Endothelial cell of umbilical vein (primary cell): ENCODE results near the gene SLIT1. TPM values are rescaled to one million over a fixed set of nuclear protein-coding genes. Genes with fewer than 3 reads are reported as not detected.

Experiments used
- BruUV-seq: library from RNA; stranded (reverse); fragments of 400-500 nt; replicated peaks from 2 replicates; lab custom pipeline; 2021; lab: Mats Ljungman, UMichigan
- CTCF ChIA-PET: fragments of 300-600, 350-600 bp; sonication (Branson Sonifier 250); formaldehyde crosslinking; loops from one replicate; lab custom pipeline; 2021; ENCODE audit warnings: antibody characterized with exemption, inconsistent platforms; lab: Charles Lee
- POLR2A ChIA-PET: fragments of 300-600, 350-600 bp; sonication (Branson Sonifier 250); formaldehyde crosslinking; loops from one replicate; lab custom pipeline; 2021; ENCODE audit warnings: antibody characterized with exemption, inconsistent platforms; lab: Charles Lee
- DNase-seq: peaks from one replicate; pipeline ENCODE4 v3.0.0-alpha.2; 2011; ENCODE audit warnings: low read depth, low spot score
- FAIRE-seq: peaks from 2 replicates; lab custom pipeline; 2011; peaks lifted over from hg19 to GRCh38; lab: Jason Lieb, UNC
- H2AFZ ChIP-seq: 2 replicates; pipeline ENCODE4 v1.6.0; 2012; ENCODE audit warnings: low read depth, low read length, control low read depth, inconsistent platforms
- H3K27ac ChIP-seq: 2 replicates; pipeline ENCODE4 v1.5.1; 2011; ENCODE audit warnings: low read depth, mild to moderate bottlenecking, control low read depth, low read length, moderate library complexity; ENCODE audit not compliant: insufficient read depth
- H3K27me3 ChIP-seq, 2 experiments: 2 replicates each; pipeline versions ENCODE4 v1.6.0 to v1.6.1; 2011; ENCODE audit warnings: low read length in 2 of 2, mixed read lengths in 1 of 2; ENCODE audit not compliant: control insufficient read depth in 2 of 2, insufficient read depth in 2 of 2
- H3K36me3 ChIP-seq, 2 experiments: 2 replicates in 1 of 2; 3 replicates in 1 of 2; pipeline ENCODE4 v1.5.1; 2011; ENCODE audit warnings: low read length in 2 of 2, mild to moderate bottlenecking in 1 of 2, moderate library complexity in 1 of 2; ENCODE audit not compliant: control insufficient read depth in 2 of 2, insufficient read depth in 2 of 2; ENCODE audit errors: extremely low read depth in 1 of 2
- H3K4me1 ChIP-seq: 3 replicates; pipeline ENCODE4 v1.5.1; 2011; ENCODE audit warnings: mild to moderate bottlenecking, low read length; ENCODE audit not compliant: control insufficient read depth, insufficient read depth; ENCODE audit errors: extremely low read depth
- H3K4me2 ChIP-seq: 2 replicates; pipeline ENCODE4 v1.6.1; 2011; ENCODE audit warnings: low read length, control low read depth, mixed read lengths; ENCODE audit not compliant: insufficient read depth
- H3K4me3 ChIP-seq, 3 experiments: fragments of 200-600 bp in 1 of 3; sonication (generic), shearing (Covaris generic) in 1 of 3; replicated peaks in 1 of 3; 2 replicates each; pipeline ENCODE4 v1.5.1; 2011 to 2016; ENCODE audit warnings: control low read depth in 3 of 3, low read length in 3 of 3, mild to moderate bottlenecking in 2 of 3, inconsistent platforms in 1 of 3, low read depth in 1 of 3, moderate library complexity in 1 of 3; ENCODE audit not compliant: insufficient read depth in 1 of 3
- H3K79me2 ChIP-seq: 2 replicates; pipeline ENCODE4 v1.6.0; 2012; ENCODE audit warnings: low read length, inconsistent platforms; ENCODE audit not compliant: control insufficient read depth, insufficient read depth
- H3K9ac ChIP-seq: replicated peaks from 2 replicates; pipeline ENCODE3; 2011; ENCODE audit warnings: low read length, control low read depth; ENCODE audit not compliant: insufficient read depth; ENCODE audit errors: extremely low read depth
- H3K9me1 ChIP-seq: replicated peaks from 3 replicates; pipeline ENCODE4 v1.6.0; 2011; ENCODE audit warnings: mild to moderate bottlenecking, low read length; ENCODE audit not compliant: control insufficient read depth, insufficient read depth; ENCODE audit errors: extremely low read depth
- H3K9me3 ChIP-seq: replicated peaks from 2 replicates; pipeline ENCODE4 v1.5.1; 2012; ENCODE audit warnings: low read length, inconsistent platforms; ENCODE audit not compliant: control insufficient read depth, insufficient read depth
- H4K20me1 ChIP-seq: replicated peaks from 2 replicates; pipeline ENCODE3; 2011; ENCODE audit warnings: mild to moderate bottlenecking, low read length; ENCODE audit not compliant: control insufficient read depth, insufficient read depth; ENCODE audit errors: extremely low read depth
- CTCF ChIP-seq, 2 donors: IDR thresholded peaks; 1 replicate in 1 of 2; 2 replicates in 1 of 2; pipeline ENCODE4 v1.5.1; 2011; ENCODE audit warnings: low read length in 2 of 2, mild to moderate bottlenecking in 2 of 2, moderate library complexity in 2 of 2, control low read depth in 1 of 2, inconsistent platforms in 1 of 2, low read depth in 1 of 2; ENCODE audit not compliant: insufficient read depth in 1 of 2; ENCODE audit errors: extremely low read depth in 1 of 2
- EZH2 ChIP-seq: IDR thresholded peaks from 2 replicates; pipeline ENCODE4 v1.6.1; 2012; ENCODE audit warnings: borderline replicate concordance, low read depth, mild to moderate bottlenecking, moderate library complexity, low read length, inconsistent platforms; ENCODE audit not compliant: severe bottlenecking
- GATA2 ChIP-seq: IDR thresholded peaks from 2 replicates; pipeline ENCODE4 v1.7.0; 2011; ENCODE audit warnings: low read depth, mild to moderate bottlenecking, moderate library complexity, mixed read lengths, low read length; ENCODE audit not compliant: insufficient read length, insufficient read depth
- MAX ChIP-seq: IDR thresholded peaks from 2 replicates; pipeline ENCODE4 v1.6.1; 2011; ENCODE audit not compliant: insufficient read depth, insufficient read length
- dilution Hi-C: fragments of 300-500 bp; cut with MboI; formaldehyde crosslinking; loops from one replicate; pipeline ENCODE4 v1.15.0; 2019; ENCODE audit warnings: low sequenced_read_pairs; ENCODE audit not compliant: extremely low pct_ligation_motif_present
- intact Hi-C: fragments of 100-400 bp; cut with micrococcal nuclease; formaldehyde crosslinking; loops from one replicate; pipeline ENCODE4 v1.10.0; 2022
- polyA plus RNA-seq, 4 experiments: library from polyadenylated mRNA; depleted of rRNA in 3 of 4; stranded (reverse) in 3 of 4; unstranded in 1 of 4; fragments of >200 nt; gene quantifications; 2 replicates each; pipeline versions ENCODE4 v1.2.1 to v1.2.3, GENCODE V29; 2011 to 2012; ENCODE audit warnings: missing spikeins in 1 of 4
- total RNA-seq: library from RNA; stranded (reverse); gene quantifications from 2 replicates; pipeline ENCODE4 v1.2.3, GENCODE V29; 2021

Gene SLIT1
- total and polyA plus RNA-seq, 2 donors (not counting 3 experiments of a cell fraction or from before 2014, with no cell fraction given): 0.04 to 0.20 TPM

- intact Hi-C loops: no loop called here
- no peak overlapping the region for H3K4me2 ChIP-seq
- dilution Hi-C loops: no loop called here
- H3K27ac ChIP-seq: no peak overlapping the region
- H2AFZ ChIP-seq: no peak overlapping the region
- no peaks in the 10 kb centered on the region for H3K9me3 ChIP-seq
- no peaks in the 10 kb centered on the region for H3K9me1 ChIP-seq
- TF ChIP-seq GATA2 (no peak), MAX (no peak)
- no peaks in the 10 kb centered on the region for H3K36me3 ChIP-seq
- FAIRE-seq: no peak
- H3K9ac ChIP-seq: no peak overlapping the region
- POLR2A ChIA-PET: no interaction called here
- DNase-seq: no peak
- CTCF ChIA-PET: interaction anchor here (9.2 kb wide), 1 partner anchor 17 kb away, joined by 161 read pairs; no protein-coding TSS in a partner anchor
- H3K79me2 ChIP-seq: no peaks in the 10 kb centered on the region
- no TSS peak for BruUV-seq
- H3K27me3 ChIP-seq: no peaks in the 10 kb centered on the region
- H4K20me1 ChIP-seq: no peaks in the 10 kb centered on the region
- H3K4me3 ChIP-seq: no peak overlapping the region
- H3K4me1 ChIP-seq: peaks cover 18% of the 10 kb centered on the region
Observed at GRCh38 chr10:97020452-97021400, 165.0 kb downstream of the SLIT1 start.

GRCh38 chr10:97019213-97019844, 166.4 kb downstream of the SLIT1 start:
- Histone ChIP-seq H2AFZ (no peak overlapping the region), H3K4me2 (no peak overlapping the region), H3K79me2 (no peaks in the 10 kb centered on the region), H3K36me3 (no peaks in the 10 kb centered on the region), H3K4me1 (peaks cover 10% of the 10 kb centered on the region), H3K27me3 (no peaks in the 10 kb centered on the region), H4K20me1 (no peaks in the 10 kb centered on the region), H3K4me3 (no peak overlapping the region), H3K9ac (no peak overlapping the region), H3K9me3 (no peaks in the 10 kb centered on the region), H3K27ac (no peak overlapping the region), H3K9me1 (no peaks in the 10 kb centered on the region)
- no peak for DNase-seq
- TF ChIP-seq CTCF (IDR thresholded peaks at IDR 0.05; ENCODE audit: extremely low read depth in 1 of 2, insufficient read depth in 1 of 2, low read depth in 1 of 2, low read length in 2 of 2) (no peak), MAX (no peak), EZH2 (no peak)
- intact Hi-C loops: no loop called here
- POLR2A ChIA-PET: no interaction called here
- no peak for FAIRE-seq
- CTCF ChIA-PET: interaction anchor here (9.2 kb wide), 1 partner anchor 18 kb away, joined by 161 read pairs; no protein-coding TSS in a partner anchor
- no TSS peak for BruUV-seq
- dilution Hi-C loops: no loop called here
